Measurements from ENCODE around the gene RSRP1.
A peak's percentile ranks its signal among the peaks of the same experiment; 100 is the strongest.

Gene RSRP1

DNA sequence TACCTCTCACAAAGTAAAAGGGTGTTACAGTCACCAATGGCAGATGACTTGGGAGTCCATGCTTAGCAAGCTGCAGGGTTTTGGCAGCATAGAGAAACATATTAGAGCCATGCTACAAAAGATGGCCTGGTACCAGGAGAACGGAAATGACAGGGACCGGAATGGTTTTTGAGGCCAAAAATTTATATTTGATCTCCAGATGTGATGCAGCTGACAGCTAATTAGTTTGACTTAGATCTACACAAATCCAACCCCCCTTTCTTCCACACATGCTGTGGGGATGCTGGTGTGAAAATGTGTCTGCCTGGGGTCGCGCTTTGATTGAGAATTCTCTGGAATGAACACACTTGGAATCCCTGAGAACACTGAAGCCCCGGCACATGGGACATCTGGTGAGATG, 41.5 kb downstream of the RSRP1 start:
- DNase-seq (ENCODE audit: low read depth): no peak
- TF ChIP-seq, protein P1, sequence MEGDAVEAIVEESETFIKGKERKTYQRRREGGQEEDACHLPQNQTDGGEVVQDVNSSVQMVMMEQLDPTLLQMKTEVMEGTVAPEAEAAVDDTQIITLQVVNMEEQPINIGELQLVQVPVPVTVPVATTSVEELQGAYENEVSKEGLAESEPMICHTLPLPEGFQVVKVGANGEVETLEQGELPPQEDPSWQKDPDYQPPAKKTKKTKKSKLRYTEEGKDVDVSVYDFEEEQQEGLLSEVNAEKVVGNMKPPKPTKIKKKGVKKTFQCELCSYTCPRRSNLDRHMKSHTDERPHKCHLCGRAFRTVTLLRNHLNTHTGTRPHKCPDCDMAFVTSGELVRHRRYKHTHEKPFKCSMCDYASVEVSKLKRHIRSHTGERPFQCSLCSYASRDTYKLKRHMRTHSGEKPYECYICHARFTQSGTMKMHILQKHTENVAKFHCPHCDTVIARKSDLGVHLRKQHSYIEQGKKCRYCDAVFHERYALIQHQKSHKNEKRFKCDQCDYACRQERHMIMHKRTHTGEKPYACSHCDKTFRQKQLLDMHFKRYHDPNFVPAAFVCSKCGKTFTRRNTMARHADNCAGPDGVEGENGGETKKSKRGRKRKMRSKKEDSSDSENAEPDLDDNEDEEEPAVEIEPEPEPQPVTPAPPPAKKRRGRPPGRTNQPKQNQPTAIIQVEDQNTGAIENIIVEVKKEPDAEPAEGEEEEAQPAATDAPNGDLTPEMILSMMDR (IDR thresholded peaks at IDR 0.05; ENCODE audit: control insufficient read depth, insufficient read depth, low read depth, low read length, missing control alignments): no peak
- H3K4me3 ChIP-seq (ENCODE audit: control insufficient read depth, low read depth, low read length): no peak overlapping the region

DNA sequence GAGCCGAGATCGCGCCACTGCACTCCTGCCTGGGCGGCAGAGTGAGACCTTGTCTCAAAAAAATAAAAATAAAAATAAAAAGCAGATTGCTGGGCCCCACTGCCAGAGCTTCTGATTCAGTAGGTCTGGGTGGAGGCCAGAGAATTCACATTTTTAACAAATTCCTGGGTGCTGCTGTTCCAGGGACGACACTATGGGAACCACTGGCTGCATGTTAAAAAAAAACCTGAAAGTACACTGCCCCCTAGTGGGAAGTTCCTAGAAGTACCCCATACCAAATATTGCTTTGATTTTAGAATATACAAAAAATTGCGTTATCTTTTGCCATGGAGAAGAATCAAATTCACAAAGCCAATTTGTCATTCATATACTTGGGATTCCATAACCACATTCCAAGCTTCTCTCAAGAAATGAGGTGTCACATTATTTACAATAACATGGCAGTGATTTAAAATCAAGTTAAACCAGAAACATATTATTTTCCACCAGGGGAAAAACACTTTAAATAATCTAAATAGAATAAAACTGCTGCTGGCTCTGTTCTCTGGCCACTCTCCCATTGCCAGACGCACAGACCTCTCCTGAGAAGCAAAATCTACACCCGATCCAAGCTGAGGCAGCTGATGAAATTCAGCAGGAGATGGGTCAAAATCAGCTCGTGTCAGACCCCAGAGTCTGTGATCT, 42.3 kb downstream of the RSRP1 start:
- no peak overlapping the region for H3K4me3 ChIP-seq (ENCODE audit: control insufficient read depth, low read depth, low read length)
- TF ChIP-seq, protein P1 (IDR thresholded peaks at IDR 0.05; ENCODE audit: control insufficient read depth, insufficient read depth, low read depth, low read length, missing control alignments): peak; percentile 63
- peak; percentile 57 for DNase-seq (ENCODE audit: low read depth)

- no peak overlapping the region for H3K4me3 ChIP-seq (ENCODE audit: control insufficient read depth, low read depth, low read length)
- no peak for DNase-seq (ENCODE audit: low read depth)
- TF ChIP-seq, protein P1 (IDR thresholded peaks at IDR 0.05; ENCODE audit: control insufficient read depth, insufficient read depth, low read depth, low read length, missing control alignments): no peak
These were observed 46.2 kb downstream of the RSRP1 start for GRCh38 chr1:25201006-25201405.

- H3K4me3 ChIP-seq (ENCODE audit: control insufficient read depth, low read depth, low read length): no peak overlapping the region
- TF ChIP-seq, protein P1 (IDR thresholded peaks at IDR 0.05; ENCODE audit: control insufficient read depth, insufficient read depth, low read depth, low read length, missing control alignments): no peak
- DNase-seq (ENCODE audit: low read depth): no peak
These were observed 47.2 kb downstream of the RSRP1 start for GRCh38 chr1:25199819-25200620.

DNA sequence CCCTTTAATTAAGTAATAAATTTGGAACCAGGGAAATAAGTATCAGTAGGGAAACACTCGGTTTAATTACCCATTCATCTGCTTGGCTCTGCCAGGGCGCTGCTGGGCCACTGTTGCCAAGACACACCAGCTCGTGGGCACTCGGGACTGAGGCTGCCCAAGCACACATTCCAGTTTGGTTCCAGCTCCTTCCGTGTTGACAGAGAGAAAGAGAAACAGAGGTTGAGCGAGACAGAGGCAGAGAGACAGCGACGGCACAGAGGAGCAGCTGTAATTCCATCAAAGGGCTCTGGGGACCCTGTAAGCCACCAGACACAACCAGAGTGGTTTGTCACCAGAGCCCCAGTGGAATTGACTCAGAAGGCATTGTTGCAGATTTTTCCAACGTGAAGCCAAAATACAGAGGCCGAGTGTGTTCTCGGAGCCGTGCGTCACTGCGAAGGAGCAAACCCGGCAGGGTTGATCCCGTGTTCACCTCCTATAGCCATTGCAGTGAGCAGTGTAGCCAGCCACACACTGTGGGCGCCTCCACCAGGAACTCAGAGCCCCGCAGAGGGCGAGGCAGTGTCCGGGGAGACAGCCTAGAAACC, 48.5 kb downstream of the RSRP1 start:
- H3K4me3 ChIP-seq (ENCODE audit: control insufficient read depth, low read depth, low read length): no peak overlapping the region
- TF ChIP-seq, protein P1 (IDR thresholded peaks at IDR 0.05; ENCODE audit: control insufficient read depth, insufficient read depth, low read depth, low read length, missing control alignments): no peak
- no peak for DNase-seq (ENCODE audit: low read depth)

- TF ChIP-seq, protein P1 (IDR thresholded peaks at IDR 0.05; ENCODE audit: control insufficient read depth, insufficient read depth, low read depth, low read length, missing control alignments): no peak
- H3K4me3 ChIP-seq (ENCODE audit: control insufficient read depth, low read depth, low read length): no peak overlapping the region
- DNase-seq (ENCODE audit: low read depth): no peak
These were observed 49.1 kb downstream of the RSRP1 start for GRCh38 chr1:25197982-25198662.

Data from AG09309 (cell line).